ENCODE measurements around the gene R3HCC1L.
"Not testable (repeated sequence)": the region's sequence is repeated elsewhere in the genome, so short reads cannot be mapped to it uniquely, and the experiment has no call there.

Gene R3HCC1L

DNA sequence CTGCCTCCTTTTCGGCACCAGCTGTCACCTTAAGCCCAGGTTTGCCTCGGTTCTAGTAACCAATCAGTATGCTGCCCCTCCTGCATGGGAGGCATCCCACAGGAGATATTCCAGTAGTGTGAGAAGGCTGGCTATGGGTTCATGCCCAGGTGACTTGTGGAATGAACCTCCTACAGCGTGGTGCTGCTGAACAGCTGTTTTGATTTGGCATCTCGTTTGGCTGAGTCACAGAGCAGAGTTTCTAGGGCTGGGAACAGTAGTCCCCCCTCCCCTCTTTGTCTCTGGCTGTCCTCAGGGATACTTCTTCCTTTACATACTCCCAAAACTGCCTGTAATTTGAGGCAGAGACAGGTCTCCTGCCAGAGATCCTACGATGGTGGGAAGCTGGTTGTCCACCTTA, 16.1 kb downstream of the R3HCC1L start:
- peaks cover 33% of the 10 kb centered on the region for H3K9me3 Mint-ChIP-seq
- H3K4me1 Mint-ChIP-seq = peaks cover 33% of the 10 kb centered on the region
- DNase-seq (ENCODE audit: low spot score in 2 of 2) = no peak
- H3K36me3 Mint-ChIP-seq = peaks cover 26% of the 10 kb centered on the region
- H3K27ac Mint-ChIP-seq = no peak overlapping the region
- no peak overlapping the region for H3K4me3 Mint-ChIP-seq
- no peak for ATAC-seq

DNA sequence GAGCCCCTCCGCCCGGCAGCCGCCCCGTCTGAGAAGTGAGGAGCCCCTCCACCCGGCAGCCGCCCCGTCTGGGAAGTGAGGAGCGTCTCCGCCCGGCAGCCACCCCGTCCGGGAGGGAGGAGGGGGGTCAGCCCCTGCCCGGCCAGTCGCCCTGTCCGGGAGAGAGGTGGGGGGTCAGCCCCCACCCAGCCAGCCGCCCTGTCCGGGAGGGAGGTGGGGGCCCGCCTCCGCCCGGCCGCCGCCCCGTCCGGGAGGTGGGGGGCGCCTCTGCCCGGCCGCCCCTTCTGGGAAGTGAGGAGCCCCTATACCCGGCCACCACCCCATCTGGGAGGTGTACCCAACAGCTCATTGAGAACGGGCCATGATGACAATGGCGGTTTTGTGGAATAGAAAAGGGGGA, 18.3 kb downstream of the R3HCC1L start:
- not testable (repeated sequence) for H3K4me3 Mint-ChIP-seq; DNase-seq (ENCODE audit: low spot score in 2 of 2); ATAC-seq; H3K27ac Mint-ChIP-seq
- peaks cover 25% of the 10 kb centered on the region for H3K9me3 Mint-ChIP-seq
- peaks cover 29% of the 10 kb centered on the region for H3K4me1 Mint-ChIP-seq
- peaks cover 43% of the 10 kb centered on the region for H3K36me3 Mint-ChIP-seq

DNA sequence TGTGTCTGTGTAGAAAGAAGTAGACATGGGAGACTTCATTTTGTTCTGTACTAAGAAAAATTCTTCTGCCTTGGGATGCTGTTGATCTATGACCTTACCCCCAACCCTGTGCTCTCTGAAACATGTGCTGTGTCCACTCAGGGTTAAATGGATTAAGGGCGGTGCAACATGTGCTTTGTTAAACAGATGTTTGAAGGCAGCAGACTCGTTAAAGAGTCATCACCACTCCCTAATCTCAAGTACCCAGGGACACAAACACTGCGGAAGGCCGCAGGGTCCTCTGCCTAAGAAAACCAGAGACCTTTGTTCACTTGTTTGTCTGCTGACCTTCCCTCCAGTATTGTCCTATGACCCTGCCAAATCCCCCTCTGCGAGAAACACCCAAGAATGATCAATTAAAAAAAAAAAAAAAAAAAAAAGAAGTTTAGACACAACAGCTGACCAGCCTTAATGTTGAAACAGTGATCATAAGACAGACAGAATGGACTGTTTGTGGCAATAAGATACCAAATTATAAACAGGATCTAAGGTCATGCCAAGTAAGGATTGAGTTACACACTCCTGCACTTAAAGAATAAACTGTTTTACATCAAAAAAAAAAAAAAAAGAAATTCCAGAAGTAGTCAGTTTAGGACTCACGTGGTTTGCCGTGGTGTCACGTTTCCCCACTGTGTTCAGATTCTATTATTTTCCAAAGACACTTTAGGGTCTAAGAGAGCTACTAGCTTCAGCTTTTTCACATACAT, 18.9 kb downstream of the R3HCC1L start:
- not testable (repeated sequence) for H3K4me3 Mint-ChIP-seq; DNase-seq (ENCODE audit: low spot score in 2 of 2); H3K27ac Mint-ChIP-seq; ATAC-seq
- Mint-ChIP-seq H3K36me3 (peaks cover 49% of the 10 kb centered on the region), H3K4me1 (peaks cover 29% of the 10 kb centered on the region), H3K9me3 (peaks cover 25% of the 10 kb centered on the region)

DNA sequence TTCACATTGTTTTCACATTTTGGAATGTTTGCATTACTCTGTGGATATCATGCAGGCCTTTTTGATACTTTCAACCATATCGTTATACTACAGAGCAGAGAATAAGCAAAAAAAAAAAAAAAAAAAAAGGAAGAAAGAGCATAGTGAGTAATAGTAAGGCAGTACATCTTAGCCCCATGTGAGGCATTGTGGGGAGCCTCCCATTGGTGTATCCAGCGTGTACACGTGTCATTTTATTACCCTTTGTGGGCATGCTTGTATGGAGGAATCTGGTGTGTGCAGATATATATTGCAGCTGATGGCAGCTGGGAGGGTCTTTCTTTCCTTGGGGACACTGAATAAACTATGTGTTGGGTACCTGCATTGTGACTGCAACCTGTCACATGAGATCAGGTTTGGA, 19.6 kb downstream of the R3HCC1L start:
- Mint-ChIP-seq H3K36me3 (peaks cover 56% of the 10 kb centered on the region), H3K9me3 (peaks cover 20% of the 10 kb centered on the region), H3K4me3 (no peak overlapping the region), H3K27ac (no peak overlapping the region), H3K4me1 (peaks cover 29% of the 10 kb centered on the region)
- ATAC-seq (no peak), DNase-seq (ENCODE audit: low spot score in 2 of 2) (no peak)

DNA sequence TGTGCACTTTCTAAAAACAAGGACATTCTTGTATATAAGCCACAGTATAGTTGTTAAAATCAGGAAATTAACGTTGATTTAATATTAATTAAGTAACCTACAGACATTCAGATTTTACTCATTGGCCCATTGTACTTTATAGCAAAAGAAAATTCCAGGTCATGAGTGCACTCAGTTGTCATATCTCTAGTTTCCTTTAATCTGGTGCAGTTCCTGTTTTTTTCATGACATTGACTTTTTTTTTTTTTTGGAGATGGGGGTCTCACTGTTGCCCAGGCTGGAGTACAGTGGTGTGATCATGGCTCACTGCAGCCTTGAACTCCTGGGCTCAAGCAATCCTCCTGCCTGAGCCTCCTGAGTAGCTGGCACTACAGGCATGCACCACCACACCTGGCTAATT, 24.1 kb downstream of the R3HCC1L start:
- DNase-seq (ENCODE audit: low spot score in 2 of 2) = no peak
- H3K27ac Mint-ChIP-seq = no peak overlapping the region
- no peak for ATAC-seq
- peaks cover 74% of the 10 kb centered on the region for H3K36me3 Mint-ChIP-seq
- no peak overlapping the region for H3K4me3 Mint-ChIP-seq
- no peaks in the 10 kb centered on the region for H3K9me3 Mint-ChIP-seq
- peaks cover 17% of the 10 kb centered on the region for H3K4me1 Mint-ChIP-seq

DNA sequence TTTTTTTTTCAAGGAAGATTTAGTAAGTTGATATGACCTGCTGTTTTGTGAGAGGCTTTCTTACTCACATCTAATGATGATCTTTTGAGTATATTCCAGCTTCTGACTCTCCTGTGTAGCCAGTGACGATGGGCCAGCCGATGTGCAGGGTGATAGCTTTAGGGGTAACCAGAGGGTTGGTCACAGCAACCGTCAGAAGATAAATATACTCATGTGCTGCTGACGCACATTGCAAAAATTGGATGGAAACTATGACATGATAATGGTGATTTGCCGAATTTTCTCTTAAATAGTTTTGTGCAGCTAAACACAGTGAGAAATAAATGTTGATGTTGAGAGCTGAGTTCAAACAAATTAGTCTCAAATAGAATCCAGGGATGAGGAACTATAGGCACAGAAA, 29.5 kb downstream of the R3HCC1L start:
- ATAC-seq (no peak), DNase-seq (ENCODE audit: low spot score in 2 of 2) (no peak)
- H3K4me1 Mint-ChIP-seq = peaks cover 25% of the 10 kb centered on the region
- H3K27ac Mint-ChIP-seq = no peak overlapping the region
- no peaks in the 10 kb centered on the region for H3K9me3 Mint-ChIP-seq
- H3K4me3 Mint-ChIP-seq = no peak overlapping the region
- peaks cover 63% of the 10 kb centered on the region for H3K36me3 Mint-ChIP-seq

DNA sequence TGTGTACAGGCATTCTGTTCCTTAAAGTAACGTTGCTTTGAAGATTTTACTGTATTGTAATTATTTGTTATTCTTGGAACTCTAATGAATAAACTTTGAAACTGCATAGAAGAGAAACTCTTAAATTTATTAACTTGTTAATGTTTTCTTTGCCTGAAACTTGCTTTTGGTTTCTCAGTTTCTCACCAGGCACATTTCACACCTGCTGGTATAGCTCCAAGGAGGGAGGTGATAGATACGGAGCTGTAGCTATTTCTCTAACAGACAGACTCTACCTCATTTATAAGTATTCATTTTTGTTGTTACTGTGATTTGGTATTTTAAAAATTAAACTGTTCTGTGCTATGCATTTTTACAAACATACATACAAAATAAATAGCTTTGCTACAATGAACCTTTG, 32.7 kb downstream of the R3HCC1L start:
- ATAC-seq (no peak), DNase-seq (ENCODE audit: low spot score in 2 of 2) (no peak)
- no peak overlapping the region for H3K4me3 Mint-ChIP-seq
- H3K4me1 Mint-ChIP-seq = peaks cover 47% of the 10 kb centered on the region
- no peaks in the 10 kb centered on the region for H3K9me3 Mint-ChIP-seq
- H3K36me3 Mint-ChIP-seq = peaks cover 52% of the 10 kb centered on the region
- peak overlapping the region; percentile 5 for H3K27ac Mint-ChIP-seq

DNA sequence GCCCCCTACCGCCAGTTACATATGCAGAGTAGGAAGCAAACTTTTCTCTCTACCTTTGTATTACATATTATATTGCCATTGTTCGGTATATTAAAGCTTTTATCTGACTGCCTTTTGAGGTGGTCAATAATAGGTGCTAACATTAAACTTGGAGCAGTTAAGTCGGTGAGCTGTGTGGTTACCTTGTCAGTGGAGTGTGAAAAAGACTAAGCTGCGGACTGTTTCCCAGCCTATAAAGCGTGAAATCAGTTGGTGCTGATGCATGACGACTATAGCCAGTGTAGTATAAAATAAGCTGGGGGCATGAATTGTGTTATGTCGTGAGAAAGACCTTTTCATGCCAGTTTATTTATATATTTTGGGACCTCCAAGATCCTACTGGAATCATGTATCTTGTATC, 33.7 kb downstream of the R3HCC1L start:
- DNase-seq (ENCODE audit: low spot score in 2 of 2) = no peak
- peaks cover 50% of the 10 kb centered on the region for H3K4me1 Mint-ChIP-seq
- no peak for ATAC-seq
- no peak overlapping the region for H3K27ac Mint-ChIP-seq
- H3K9me3 Mint-ChIP-seq = no peaks in the 10 kb centered on the region
- no peak overlapping the region for H3K4me3 Mint-ChIP-seq
- peaks cover 43% of the 10 kb centered on the region for H3K36me3 Mint-ChIP-seq

DNA sequence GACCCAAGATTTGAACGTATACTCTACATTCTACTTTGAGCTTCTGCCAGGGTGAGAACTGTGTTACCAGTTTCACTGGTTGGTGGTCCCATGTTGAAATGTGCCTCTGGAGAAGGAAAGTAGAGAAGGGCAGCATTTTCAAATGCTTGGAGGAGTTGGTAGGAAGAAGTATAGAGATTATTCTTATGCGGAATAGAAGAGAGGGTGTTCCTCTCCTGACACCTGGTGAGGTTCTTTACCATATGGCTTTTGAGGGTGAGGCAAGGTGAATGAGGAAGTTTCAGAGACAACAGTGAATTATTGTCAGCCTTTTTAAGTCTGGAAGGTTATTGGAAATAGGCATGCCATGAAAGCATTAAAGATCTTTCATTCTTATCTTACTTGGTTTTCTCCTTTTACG, 34.3 kb downstream of the R3HCC1L start:
- ATAC-seq (no peak), DNase-seq (ENCODE audit: low spot score in 2 of 2) (no peak)
- H3K4me1 Mint-ChIP-seq = peaks cover 54% of the 10 kb centered on the region
- H3K4me3 Mint-ChIP-seq = no peak overlapping the region
- no peak overlapping the region for H3K27ac Mint-ChIP-seq
- H3K9me3 Mint-ChIP-seq = no peaks in the 10 kb centered on the region
- H3K36me3 Mint-ChIP-seq = peaks cover 42% of the 10 kb centered on the region

DNA sequence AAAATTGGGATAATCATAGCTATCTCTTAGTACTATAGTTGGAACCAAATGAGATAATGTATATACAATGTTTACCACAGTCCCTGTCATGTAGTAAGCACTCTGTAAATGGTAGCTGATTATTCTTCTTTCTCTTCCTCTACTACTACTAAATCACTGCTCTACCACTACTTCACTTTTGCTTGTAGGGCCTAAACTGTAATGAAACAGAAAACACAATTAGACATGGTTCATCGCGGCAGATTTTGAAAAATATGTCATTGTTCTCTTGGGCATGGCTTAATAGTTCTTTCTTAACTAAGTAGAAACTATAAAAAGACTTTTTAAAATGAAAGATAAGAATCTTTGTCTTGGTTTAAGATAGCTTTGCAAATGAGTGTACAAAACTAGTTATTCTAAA, 34.9 kb downstream of the R3HCC1L start:
- ATAC-seq = no peak
- H3K27ac Mint-ChIP-seq = no peak overlapping the region

DNA sequence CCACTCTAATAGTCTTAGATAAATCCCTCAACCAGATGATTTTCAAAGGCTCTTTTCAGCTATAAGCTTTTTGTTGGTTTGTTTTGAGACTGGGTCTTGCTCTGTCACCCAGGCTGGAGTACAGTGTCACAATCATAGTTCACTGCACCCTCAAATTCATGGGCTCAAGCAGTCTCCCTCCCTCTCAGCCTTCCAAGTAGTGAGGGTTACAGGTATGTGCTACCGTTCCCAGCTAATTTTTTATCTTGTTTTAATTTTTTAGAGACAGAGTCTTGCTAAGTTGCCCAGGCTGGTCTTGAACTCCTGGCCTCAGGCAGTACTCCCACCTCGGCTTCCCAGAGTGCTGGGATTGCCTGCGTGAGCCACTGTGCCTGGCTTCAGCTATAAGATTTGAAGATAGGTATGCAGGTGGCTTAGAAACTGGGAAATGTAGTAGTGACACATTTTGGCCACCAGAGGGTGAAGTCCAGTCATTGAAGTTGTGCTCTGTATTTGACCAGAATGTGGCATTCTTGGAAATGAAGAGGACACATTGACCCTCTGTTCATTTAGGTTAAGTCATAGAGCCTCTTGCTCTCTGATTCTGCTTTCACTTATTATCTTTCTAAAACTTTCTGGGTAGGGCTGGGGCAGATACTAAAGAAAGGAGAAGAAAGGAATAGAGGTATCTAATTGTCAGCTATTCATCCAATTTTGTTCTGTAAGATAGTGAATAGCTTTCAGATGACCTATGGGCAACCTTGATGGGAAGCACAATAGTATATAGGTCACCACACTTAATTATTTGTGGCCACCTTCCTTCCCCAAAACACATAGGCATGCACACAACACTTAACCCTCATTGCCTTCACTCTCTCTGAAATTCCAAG, 36.0 kb downstream of the R3HCC1L start:
- Mint-ChIP-seq H3K36me3 (peaks cover 32% of the 10 kb centered on the region), H3K4me1 (peaks cover 45% of the 10 kb centered on the region), H3K27ac (no peak overlapping the region), H3K4me3 (no peak overlapping the region), H3K9me3 (no peaks in the 10 kb centered on the region)
- DNase-seq (ENCODE audit: low spot score in 2 of 2) (peak; percentile 14 to 56), ATAC-seq (peak; percentile 70)

More for the DNA sequence above, 34.9 kb downstream of the R3HCC1L start:
- Mint-ChIP-seq H3K4me1 (peaks cover 56% of the 10 kb centered on the region), H3K9me3 (no peaks in the 10 kb centered on the region), H3K36me3 (peaks cover 42% of the 10 kb centered on the region), H3K4me3 (no peak overlapping the region)
- DNase-seq (ENCODE audit: low spot score in 2 of 2) = no peak

DNA sequence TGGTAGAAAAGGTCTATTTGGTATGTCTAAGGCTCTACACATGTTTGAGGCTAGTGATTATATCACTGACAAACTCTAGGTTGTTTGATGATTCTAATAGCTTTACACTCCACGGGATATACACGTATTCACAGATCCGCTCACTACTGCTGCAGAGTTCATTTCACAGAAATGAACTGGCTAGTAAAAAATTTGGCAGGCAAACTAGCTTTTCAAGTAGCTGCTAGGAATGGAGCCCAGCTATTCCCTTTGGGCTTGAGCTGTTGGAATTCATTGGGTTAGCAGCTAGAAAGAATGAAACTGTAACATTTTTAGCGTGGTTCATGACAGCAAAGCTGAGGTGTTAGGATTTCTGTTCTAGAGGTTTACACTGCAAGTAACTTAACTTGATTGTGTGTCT, 37.6 kb downstream of the R3HCC1L start:
- no peak for DNase-seq (ENCODE audit: low spot score in 2 of 2)
- Mint-ChIP-seq H3K9me3 (no peaks in the 10 kb centered on the region), H3K27ac (no peak overlapping the region), H3K4me3 (no peak overlapping the region), H3K36me3 (peaks cover 22% of the 10 kb centered on the region), H3K4me1 (peaks cover 38% of the 10 kb centered on the region)
- ATAC-seq = no peak

DNA sequence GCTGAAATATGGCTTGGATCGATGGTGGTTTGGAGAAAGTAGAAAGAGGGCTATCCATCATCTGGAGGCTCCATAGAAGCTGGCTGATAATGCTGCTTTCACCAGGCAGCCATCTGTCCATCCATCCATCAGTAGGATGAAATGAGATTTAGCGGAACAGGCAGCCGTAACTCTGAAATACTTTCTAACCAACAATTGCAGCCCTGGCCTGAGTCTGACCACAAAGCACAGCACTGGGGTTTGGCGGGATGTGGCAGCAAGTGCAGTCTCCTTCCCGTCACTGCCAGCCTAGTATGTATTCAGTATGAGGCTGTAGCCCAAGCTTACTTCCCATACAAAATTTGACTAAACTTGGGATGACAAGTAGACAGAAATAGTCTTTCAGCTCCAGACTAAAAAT, 38.0 kb downstream of the R3HCC1L start:
- Mint-ChIP-seq H3K4me1 (peaks cover 38% of the 10 kb centered on the region), H3K36me3 (peaks cover 22% of the 10 kb centered on the region), H3K27ac (no peak overlapping the region), H3K4me3 (no peak overlapping the region), H3K9me3 (no peaks in the 10 kb centered on the region)
- ATAC-seq = no peak
- DNase-seq (ENCODE audit: low spot score in 2 of 2) = no peak

DNA sequence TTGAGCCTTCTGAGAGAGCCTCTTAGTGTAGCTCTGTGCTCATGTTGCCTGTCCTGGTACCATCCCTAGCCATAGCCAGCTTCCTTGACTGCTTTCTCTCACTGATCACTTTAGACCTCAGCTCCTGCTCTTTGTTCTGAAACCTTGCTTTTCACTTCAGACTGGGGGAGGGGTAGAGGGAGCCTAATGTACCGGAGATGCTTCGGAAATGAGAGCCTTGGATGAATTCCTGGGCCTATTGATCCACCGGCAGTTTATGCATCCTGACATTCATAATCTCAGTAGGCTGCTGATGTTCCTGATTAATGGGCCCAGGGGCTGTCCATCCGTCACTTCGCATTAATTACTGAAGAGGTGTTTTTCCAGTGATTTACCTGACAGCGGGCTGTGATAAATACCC, 38.8 kb downstream of the R3HCC1L start:
- ATAC-seq (no peak), DNase-seq (ENCODE audit: low spot score in 2 of 2) (no peak)
- H3K4me3 Mint-ChIP-seq = no peak overlapping the region
- H3K9me3 Mint-ChIP-seq = no peaks in the 10 kb centered on the region
- peaks cover 22% of the 10 kb centered on the region for H3K36me3 Mint-ChIP-seq
- H3K27ac Mint-ChIP-seq = no peak overlapping the region
- peaks cover 38% of the 10 kb centered on the region for H3K4me1 Mint-ChIP-seq

DNA sequence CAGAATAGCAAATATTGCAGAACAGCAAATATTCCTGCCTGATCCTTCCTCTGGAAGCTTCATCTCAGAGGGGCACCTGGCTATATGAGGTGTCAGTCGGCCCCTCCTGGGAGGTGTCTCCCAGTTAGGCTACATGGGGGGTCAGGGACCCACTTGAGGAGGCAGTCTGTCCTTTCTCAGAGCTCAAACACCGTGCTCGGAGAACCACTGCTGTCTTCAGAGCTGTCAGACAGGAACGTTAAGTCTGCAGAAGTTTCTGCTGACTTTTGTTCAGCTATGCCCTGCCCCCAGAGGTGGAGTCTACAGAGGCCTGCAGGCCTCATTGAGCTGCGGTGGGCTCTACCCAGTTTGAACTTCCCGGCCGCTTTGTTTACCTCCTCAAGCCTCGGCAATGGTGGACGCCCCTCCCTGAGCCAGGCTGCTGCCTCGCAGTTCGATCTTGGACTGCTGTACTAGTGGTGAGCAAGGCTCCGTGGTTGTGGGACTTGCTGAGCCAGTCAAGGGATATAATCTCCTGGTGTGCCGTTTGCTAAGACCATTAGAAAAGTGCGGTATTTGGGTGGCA, 48.0 kb downstream of the R3HCC1L start:
- H3K27ac Mint-ChIP-seq; ATAC-seq; DNase-seq (ENCODE audit: low spot score in 2 of 2); H3K9me3 Mint-ChIP-seq; H3K4me3 Mint-ChIP-seq: not testable (repeated sequence)
- Mint-ChIP-seq H3K4me1 (peaks cover 61% of the 10 kb centered on the region), H3K36me3 (peaks cover 38% of the 10 kb centered on the region)

Data from stimulated activated effector memory CD8-positive, alpha-beta T cell treated with anti-CD3 and anti-CD28 coated beads, Interleukin-12 subunit alpha, Interleukin-12 subunit beta, amount 100 ng/mL, for 72 hours (primary cell).